Liver (tissue), 9 donors: Measurements from ENCODE around the gene IGF1R. TPM values are rescaled to one million over a fixed set of nuclear protein-coding genes. Genes with fewer than 3 reads are reported as not detected.

ENCODE experiments used
- DNase-seq: peaks from one replicate; pipeline ENCODE4 v3.0.0-alpha.2; 2017; ENCODE audit warnings: low spot score
- H3K27ac ChIP-seq, 2 donors: one replicate each; pipeline ENCODE4 v1.7.0; 2013; ENCODE audit warnings: inconsistent platforms in 2 of 2, low read length in 2 of 2, control low read depth in 1 of 2, low read depth in 1 of 2, mild to moderate bottlenecking in 1 of 2
- H3K27me3 ChIP-seq, 4 donors: one replicate each; pipeline versions ENCODE4 v1.6.1 to v1.7.0; 2013; ENCODE audit warnings: low read length in 3 of 4, inconsistent platforms in 1 of 4, mild to moderate bottlenecking in 1 of 4, moderate library complexity in 1 of 4; ENCODE audit not compliant: control insufficient read depth in 4 of 4, insufficient read depth in 4 of 4
- H3K36me3 ChIP-seq, 4 donors: one replicate each; pipeline versions ENCODE4 v1.6.1 to v1.7.0; 2013; ENCODE audit warnings: low read length in 3 of 4, mild to moderate bottlenecking in 3 of 4, low read depth in 1 of 4, moderate library complexity in 1 of 4; ENCODE audit not compliant: control insufficient read depth in 4 of 4, insufficient read depth in 3 of 4
- H3K4me1 ChIP-seq, 4 donors: one replicate each; pipeline versions ENCODE4 v1.6.1 to v1.7.0; 2013; ENCODE audit warnings: low read length in 3 of 4, mild to moderate bottlenecking in 3 of 4, moderate library complexity in 1 of 4; ENCODE audit not compliant: control insufficient read depth in 4 of 4, insufficient read depth in 4 of 4
- H3K4me3 ChIP-seq, 3 donors: one replicate each; pipeline versions ENCODE4 v1.6.1 to v1.7.0; 2013; ENCODE audit warnings: low read length in 3 of 3, control low read depth in 1 of 3, low read depth in 1 of 3, mild to moderate bottlenecking in 1 of 3
- H3K9ac ChIP-seq, 2 donors: one replicate each; pipeline ENCODE4 v1.7.0; 2013; ENCODE audit warnings: low read length in 2 of 2, mild to moderate bottlenecking in 2 of 2, moderate library complexity in 2 of 2, control low read depth in 1 of 2, low read depth in 1 of 2
- H3K9me3 ChIP-seq, 4 donors: one replicate each; pipeline versions ENCODE4 v1.6.1 to v1.7.0; 2013; ENCODE audit warnings: low read length in 3 of 4; ENCODE audit not compliant: control insufficient read depth in 4 of 4
- CTCF ChIP-seq: fragments of 150-350 bp; IDR thresholded peaks from 2 replicates; pipeline ENCODE4 v1.5.1; 2017; ENCODE audit warnings: improper control_type of control experiment, low read depth, low read length; ENCODE audit not compliant: missing input control
- EGR1 ChIP-seq, 2 donors: IDR thresholded peaks; 2 replicates each; pipeline ENCODE4 v1.6.1; 2016 to 2018; ENCODE audit warnings: antibody characterized with exemption in 2 of 2, low read depth in 2 of 2
- FOXA1 ChIP-seq: IDR thresholded peaks from 2 replicates; pipeline ENCODE4 v1.6.1; 2016; ENCODE audit warnings: antibody characterized with exemption
- FOXA2 ChIP-seq: IDR thresholded peaks from 2 replicates; pipeline ENCODE4 v1.6.1; 2016; ENCODE audit warnings: antibody characterized with exemption
- HNF4A ChIP-seq, 2 donors: conservative IDR thresholded peaks; 2 replicates each; pipeline ENCODE4 v1.6.1; 2016; ENCODE audit warnings: antibody characterized with exemption in 2 of 2, mild to moderate bottlenecking in 2 of 2
- HNF4G ChIP-seq: IDR thresholded peaks from 2 replicates; pipeline ENCODE4 v1.6.1; 2016; ENCODE audit warnings: antibody characterized with exemption
- JUND ChIP-seq, 2 donors: IDR thresholded peaks; 2 replicates each; pipeline ENCODE4 v1.6.1; 2016; ENCODE audit warnings: antibody characterized with exemption in 2 of 2
- NR2F2 ChIP-seq: IDR thresholded peaks from 2 replicates; pipeline ENCODE4 v1.6.1; 2016; ENCODE audit warnings: antibody characterized with exemption
- RAD21 ChIP-seq, 2 donors: IDR thresholded peaks; 2 replicates each; pipeline ENCODE4 v1.6.1; 2016; ENCODE audit warnings: antibody characterized with exemption in 2 of 2, mild to moderate bottlenecking in 2 of 2
- REST ChIP-seq: IDR thresholded peaks from 2 replicates; pipeline ENCODE4 v1.6.1; 2016; ENCODE audit warnings: antibody characterized with exemption, mild to moderate bottlenecking
- RXRA ChIP-seq, 2 donors: IDR thresholded peaks; 2 replicates each; pipeline ENCODE4 v1.6.1; 2017 to 2018; ENCODE audit warnings: antibody characterized with exemption in 2 of 2, mild to moderate bottlenecking in 1 of 2
- SP1 ChIP-seq: IDR thresholded peaks from 2 replicates; pipeline ENCODE4 v1.6.1; 2018; ENCODE audit warnings: antibody characterized with exemption, mild to moderate bottlenecking
- TAF1 ChIP-seq: conservative IDR thresholded peaks from 2 replicates; pipeline ENCODE4 v1.6.1; 2016; ENCODE audit warnings: antibody characterized with exemption, mild to moderate bottlenecking
- YY1 ChIP-seq: IDR thresholded peaks from 2 replicates; pipeline ENCODE4 v1.6.1; 2016; ENCODE audit warnings: antibody characterized with exemption, mild to moderate bottlenecking
- ZBTB33 ChIP-seq: IDR thresholded peaks from 2 replicates; pipeline ENCODE4 v1.6.1; 2016; ENCODE audit warnings: antibody characterized with exemption
- WGBS: extraction: QIAGEN DNeasy Blood & Tissue Kit; methylation state at CpG from one replicate; pipeline ENCODE4 v1.1.7; 2013; 5-methylcytosine and 5-hydroxymethylcytosine counted together
- polyA plus RNA-seq, 2 donors: library from polyadenylated mRNA; stranded (reverse) in 1 of 2; unstranded in 1 of 2; fragments of 200-250 nt in 1 of 2; fragments of >200 nt in 1 of 2; fragmentation: Nextera tagmentation in 1 of 2; extraction: Ambion mirVana in 1 of 2; gene quantifications; one replicate each; pipeline versions ENCODE4 v1.2.1 to v1.2.3, GENCODE V29; 2013 to 2015
- total RNA-seq, 2 donors: library from RNA; depleted of rRNA; stranded (reverse); fragments of >200 nt; gene quantifications; one replicate each; pipeline ENCODE4 v1.2.3, GENCODE V29; 2014
- TF ChIP-seq, protein P1 (sequence below): IDR thresholded peaks from 2 replicates; pipeline ENCODE4 v1.6.1; 2016; ENCODE audit warnings: antibody characterized with exemption
- TF ChIP-seq, protein P2 (sequence below): IDR thresholded peaks from 2 replicates; pipeline ENCODE4 v1.6.1; 2016; ENCODE audit warnings: antibody characterized with exemption
- donor health status: healthy.
- donor health status: healthy.
- donor health status: healthy.
- donor health status: healthy.
- donor health status: healthy.

IGF1R gene
- total and polyA plus RNA-seq, 4 donors: 0.69 to 10.3 (median 3.2) TPM

GRCh38 chr15:98773616-98774015 lies 125.3 kb downstream of the IGF1R start:
- DNase-seq: no peak
- WGBS: 79% methylated on average over 6 of the region's 6 CpGs
- Histone ChIP-seq H3K27me3 (peaks cover 0 to 19% (median 2%) of the 10 kb centered on the region in 4 donors), H3K36me3 (no peaks in the 10 kb centered on the region), H3K4me1 (no peaks in the 10 kb centered on the region), H3K4me3 (no peak overlapping the region), H3K27ac (no peak overlapping the region), H3K9ac (no peak overlapping the region), H3K9me3 (no peaks in the 10 kb centered on the region)
- TF ChIP-seq YY1: no peak
- TF ChIP-seq RXRA (IDR thresholded peaks at IDR 0.05): no peak
- no peak for TF ChIP-seq RAD21 (IDR thresholded peaks at IDR 0.05)
- no peak for TF ChIP-seq FOXA1
- TF ChIP-seq CTCF: no peak
- no peak for TF ChIP-seq ZBTB33
- no peak for TF ChIP-seq REST
- no peak for TF ChIP-seq JUND (IDR thresholded peaks at IDR 0.05)
- no peak for TF ChIP-seq SP1
- TF ChIP-seq NR2F2: no peak
- TF ChIP-seq EGR1 (IDR thresholded peaks at IDR 0.05; ENCODE audit: low read depth in 2 of 2): no peak
- TF ChIP-seq, protein P1, sequence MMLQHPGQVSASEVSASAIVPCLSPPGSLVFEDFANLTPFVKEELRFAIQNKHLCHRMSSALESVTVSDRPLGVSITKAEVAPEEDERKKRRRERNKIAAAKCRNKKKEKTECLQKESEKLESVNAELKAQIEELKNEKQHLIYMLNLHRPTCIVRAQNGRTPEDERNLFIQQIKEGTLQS: no peak

DNA sequence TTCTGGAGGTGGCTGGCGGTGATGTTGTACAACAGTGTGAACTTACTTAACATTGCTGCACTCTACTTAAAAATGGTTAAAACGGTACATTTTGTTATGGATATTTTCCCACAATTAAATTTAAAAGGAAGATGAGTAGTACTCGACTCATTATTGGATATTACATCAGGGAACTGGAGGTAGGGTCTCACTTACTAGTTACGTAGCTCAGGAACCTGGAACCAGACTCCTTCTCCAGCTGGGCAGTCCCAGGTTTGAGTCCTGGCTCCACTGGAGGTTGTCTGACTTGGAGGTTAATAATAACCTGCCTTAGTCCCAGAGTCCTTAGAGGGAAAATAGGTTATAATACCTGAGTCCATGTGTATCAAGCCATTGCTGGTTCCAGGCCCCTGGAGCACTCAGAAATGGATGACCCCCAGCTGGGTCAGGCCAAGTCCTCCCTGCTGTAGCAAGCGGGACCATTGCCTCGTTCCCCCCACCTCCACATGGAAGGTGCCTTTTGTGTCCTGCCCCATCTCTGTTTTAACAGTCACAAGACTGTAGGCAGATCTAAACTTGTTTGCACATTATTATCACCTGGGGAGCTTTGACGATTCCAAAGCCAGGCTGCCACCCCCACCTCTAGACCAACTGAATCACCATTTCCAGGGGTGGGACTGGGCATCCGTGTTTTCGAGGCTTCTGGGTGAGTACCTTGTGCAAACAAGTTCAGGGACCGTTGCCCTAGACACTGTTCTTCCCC lies 126.6 kb downstream of the IGF1R start:
- no peak for DNase-seq
- Histone ChIP-seq H3K9ac (no peak overlapping the region), H3K36me3 (no peaks in the 10 kb centered on the region), H3K9me3 (no peaks in the 10 kb centered on the region), H3K27ac (no peak overlapping the region), H3K4me3 (no peak overlapping the region), H3K27me3 (peaks cover 0 to 18% (median 2%) of the 10 kb centered on the region in 4 donors), H3K4me1 (no peaks in the 10 kb centered on the region)
- WGBS: 67% methylated on average over 10 of the region's 10 CpGs
- no peak for TF ChIP-seq TAF1
- TF ChIP-seq, protein P1: no peak
- TF ChIP-seq HNF4A (conservative IDR thresholded peaks at IDR 0.05): no peak
- TF ChIP-seq RXRA (IDR thresholded peaks at IDR 0.05): no peak
- TF ChIP-seq RAD21 (IDR thresholded peaks at IDR 0.05): no peak
- TF ChIP-seq ZBTB33: no peak
- TF ChIP-seq REST: no peak
- no peak for TF ChIP-seq YY1
- no peak for TF ChIP-seq NR2F2
- TF ChIP-seq HNF4G: no peak
- TF ChIP-seq, protein P2, sequence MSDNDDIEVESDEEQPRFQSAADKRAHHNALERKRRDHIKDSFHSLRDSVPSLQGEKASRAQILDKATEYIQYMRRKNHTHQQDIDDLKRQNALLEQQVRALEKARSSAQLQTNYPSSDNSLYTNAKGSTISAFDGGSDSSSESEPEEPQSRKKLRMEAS: no peak
- no peak for TF ChIP-seq FOXA2
- no peak for TF ChIP-seq JUND (IDR thresholded peaks at IDR 0.05)
- TF ChIP-seq SP1: no peak
